GM18867 (cell line): ENCODE data around the gene TANGO2.

Experiments
- ATAC-seq: cut with Tn5 transposase; IDR thresholded peaks from one replicate; pipeline ENCODE4 v1.9.1; 2021; ENCODE audit warnings: mild to moderate bottlenecking, moderate library complexity; ENCODE audit not compliant: unreplicated experiment

Gene TANGO2

DNA sequence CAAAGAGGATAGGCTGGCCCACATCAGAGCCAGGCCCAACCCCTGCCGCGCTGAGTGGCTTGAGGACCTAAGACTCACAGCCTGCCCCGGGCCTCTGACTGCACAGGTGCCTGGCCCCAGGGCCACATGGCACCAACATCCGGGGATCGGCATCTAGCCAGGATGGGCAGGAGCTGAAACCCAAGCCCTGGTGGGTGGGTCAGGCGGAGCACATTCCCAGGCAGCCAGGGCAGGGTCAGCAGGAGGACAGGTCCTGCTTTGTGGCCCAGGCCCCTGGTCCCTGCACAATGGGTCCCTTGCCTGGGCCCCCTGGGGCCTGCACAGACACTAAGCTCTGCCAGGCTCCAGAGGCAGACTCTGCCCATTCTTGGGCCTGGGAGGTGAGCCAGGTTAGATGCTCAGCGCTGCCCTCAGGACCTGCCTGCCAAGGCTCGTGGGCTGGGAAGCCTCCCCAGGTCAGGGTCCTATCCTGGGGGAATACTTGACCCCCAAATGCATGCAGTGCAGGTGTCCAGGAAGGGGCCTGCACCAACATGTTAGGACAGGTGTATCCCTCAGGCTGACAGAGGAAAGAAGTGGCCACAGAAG lies 37.8 kb upstream of the TANGO2 start:
- no peak for ATAC-seq

DNA sequence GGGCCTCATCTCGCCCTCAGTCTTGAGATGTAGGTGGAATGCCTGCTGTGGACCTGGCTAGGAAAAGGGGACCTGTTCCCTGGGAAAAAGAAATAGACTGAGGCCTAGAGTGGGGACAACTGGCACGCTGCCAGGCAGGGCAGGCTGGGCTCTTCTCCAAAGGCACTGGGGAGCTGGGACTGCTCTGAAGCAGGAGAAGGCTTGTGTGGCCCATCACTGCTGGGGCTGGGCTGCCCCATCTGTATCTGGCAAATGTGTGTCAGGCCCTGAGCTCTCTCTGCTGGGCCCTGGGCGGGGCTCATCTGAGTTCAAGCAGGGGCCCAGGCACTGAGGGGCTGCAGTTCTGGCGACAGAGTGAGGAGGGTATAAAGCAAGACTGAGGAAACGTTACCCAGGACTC lies 37.2 kb upstream of the TANGO2 start:
- no peak for ATAC-seq

DNA sequence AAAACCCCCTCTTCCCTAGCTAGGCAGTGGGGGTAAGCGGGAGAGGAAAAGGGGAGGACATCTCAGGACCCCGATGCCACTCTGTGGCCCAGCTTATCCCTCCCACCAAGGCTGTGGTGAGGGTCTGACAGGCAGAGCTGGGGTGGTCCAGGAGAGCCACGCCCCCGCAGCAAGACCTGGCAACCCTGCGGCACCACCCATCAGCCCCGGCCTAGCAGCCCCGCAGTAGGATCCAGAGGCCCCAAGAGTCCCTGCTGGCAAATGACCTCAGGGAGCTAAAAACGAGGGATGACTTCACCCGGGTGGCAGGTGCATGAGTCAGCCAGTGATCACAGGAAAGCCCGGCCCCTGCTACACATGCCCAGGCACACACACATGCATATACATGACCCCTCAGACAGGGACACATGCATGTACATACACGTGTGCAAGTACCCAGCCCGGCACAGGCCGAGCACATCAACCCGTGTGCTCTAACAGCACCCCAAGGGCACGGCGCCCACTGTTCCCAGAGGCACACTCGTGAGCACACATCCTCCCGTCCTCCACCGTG lies 36.6 kb upstream of the TANGO2 start:
- ATAC-seq, result no peak

DNA sequence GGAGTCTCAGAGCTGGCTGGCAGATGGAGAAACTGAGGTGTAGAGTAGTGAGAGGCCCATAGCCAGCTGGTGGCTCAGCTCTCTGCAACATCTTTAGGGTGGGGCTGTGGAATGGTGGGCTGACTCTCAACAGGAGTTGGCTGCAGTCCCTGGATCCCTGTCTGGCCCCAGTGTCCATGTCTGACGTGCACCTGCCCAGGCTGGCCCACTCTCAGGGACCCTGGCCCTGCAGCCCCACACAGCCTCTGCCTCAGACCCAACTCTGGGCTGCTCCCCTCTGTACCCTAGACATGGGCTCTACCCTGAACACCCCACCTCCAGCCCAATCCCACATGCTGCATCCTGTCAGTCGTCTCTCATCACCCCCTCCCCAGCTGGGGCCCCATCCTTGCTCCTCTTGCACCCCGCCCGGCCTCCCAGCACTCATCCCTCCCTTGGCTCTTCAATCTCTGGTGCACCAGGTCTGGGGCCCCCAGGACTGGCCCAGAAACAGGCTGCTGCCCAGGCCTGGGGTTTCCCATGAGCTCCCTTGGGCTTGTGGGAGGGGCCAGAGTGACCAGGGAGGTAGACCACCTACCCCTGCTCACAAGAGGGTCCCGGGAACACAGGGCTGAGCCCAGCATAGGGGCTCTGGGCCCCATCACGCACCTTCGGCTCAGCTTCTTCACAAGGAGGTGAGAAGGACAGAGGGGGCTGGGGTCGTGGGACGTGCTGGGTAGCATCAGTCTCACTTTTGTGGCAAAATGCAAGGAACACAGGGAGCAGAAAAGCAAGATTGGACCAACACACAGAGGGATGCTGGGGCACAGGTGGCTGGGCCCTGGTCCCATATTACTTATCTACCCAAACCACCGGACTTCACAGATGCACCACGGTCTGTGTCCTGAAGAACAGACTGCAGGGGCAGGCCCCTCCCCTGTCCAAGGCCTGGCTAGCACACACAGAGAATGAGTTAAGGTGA lies 35.8 kb upstream of the TANGO2 start:
- no peak for ATAC-seq

DNA sequence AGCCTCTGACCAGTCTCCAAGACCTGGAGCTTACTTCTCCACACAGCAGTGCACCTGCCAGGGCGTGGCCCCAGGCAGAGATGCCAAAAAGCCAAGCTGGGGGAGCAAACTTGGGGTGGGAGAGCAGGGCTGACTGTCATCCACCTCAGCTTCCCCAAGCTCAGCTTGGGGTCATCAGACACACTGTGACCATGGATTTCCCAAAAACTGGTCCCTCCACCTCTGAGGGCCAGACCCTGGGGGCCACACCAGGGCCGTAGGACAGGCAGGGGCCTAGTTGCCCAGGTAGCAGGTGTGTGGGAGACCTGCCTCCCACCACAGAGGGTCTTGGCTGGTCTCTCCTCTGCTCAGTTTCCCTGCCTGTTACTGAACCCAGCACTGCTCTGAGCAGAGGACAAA lies 34.9 kb upstream of the TANGO2 start:
- no peak for ATAC-seq

DNA sequence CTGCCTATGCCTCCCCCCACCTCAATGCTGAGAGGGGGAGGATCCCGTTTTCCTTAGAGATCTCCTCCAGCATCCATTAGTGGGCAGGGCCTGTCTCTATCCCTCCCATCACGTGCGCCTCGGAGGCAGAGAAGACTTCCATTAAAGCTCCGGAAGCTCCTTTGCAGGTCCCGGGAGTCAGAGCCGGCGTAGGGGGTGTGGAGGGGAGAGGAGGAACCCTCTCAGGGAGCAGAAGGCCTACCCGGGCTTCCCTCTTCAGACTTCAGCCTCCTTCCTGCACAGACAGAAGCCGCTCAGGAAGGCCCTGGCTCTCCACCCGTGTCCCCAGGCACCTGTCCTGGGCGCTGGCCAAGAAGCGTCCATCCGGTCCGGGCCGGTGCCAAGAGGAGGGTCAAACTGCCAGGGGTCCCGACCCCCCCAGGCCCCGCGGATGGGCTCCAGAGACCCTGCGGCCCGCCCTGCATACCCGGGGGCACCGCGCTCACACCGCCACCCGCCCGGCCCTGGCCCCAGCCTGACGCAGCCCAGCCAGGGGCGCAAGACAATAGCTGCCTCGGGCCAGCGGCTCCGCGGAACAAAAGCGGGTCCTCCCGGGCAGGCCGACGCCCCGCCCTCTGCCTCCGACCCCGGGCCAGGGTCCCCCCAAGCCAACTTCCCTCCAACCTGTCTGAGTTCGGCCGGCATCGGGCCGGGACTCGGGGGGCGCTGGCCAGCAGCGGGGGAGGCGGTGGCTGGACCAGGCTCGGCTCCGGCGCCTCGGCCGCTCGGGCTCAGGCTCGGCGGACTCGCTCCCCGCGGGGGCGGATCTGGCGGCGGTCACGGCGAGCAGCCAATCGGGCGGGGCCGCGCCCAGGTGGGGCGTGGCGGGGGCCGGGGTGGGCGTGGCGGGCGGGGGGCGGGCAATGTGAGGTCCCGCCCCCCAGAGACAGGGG lies 34.2 kb upstream of the TANGO2 start:
- ATAC-seq, result peak; percentile 45

DNA sequence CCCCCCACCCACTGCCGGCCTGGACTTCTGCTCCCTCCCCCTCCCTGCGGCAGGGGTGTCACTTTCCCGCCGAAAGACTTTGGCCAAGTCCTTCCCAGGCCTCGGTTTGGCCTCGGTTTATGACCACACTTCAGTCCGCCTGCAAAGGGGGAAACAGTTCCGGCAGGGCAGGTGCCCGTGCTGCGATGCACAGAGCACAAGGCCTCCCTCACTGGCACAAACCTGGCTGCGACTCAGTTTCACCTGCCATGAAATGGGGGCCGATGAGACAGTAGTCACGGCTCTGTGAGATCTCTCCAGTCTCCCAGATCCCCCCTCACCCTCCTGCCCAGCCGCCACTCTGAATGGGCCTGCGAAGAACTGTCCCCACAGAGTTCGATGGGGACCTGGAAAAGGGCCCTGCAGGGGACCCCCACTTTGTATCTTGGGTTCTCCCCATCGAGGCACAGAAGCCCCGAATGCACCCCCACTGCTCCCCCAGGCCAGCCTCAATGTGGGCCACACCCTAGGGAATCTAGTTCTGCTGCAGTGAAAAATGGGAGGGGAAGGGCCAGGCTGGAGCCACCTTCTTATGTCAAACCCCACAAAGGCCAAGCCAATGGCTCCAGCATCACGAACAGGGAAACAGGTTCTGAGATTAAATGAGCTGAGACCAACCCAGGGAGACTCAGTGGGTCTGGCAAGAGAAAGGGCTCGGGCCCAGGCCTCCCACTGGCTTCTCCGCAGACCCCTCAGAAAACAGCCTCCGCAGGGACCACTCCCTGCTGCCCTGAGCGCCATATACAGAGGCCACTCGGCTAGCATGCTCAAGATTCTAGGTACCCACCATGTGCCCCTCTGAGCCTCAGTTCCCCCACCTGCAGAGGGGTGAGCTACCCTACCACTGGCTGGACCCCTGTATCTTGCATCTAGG lies 33.3 kb upstream of the TANGO2 start:
- ATAC-seq, result no peak

DNA sequence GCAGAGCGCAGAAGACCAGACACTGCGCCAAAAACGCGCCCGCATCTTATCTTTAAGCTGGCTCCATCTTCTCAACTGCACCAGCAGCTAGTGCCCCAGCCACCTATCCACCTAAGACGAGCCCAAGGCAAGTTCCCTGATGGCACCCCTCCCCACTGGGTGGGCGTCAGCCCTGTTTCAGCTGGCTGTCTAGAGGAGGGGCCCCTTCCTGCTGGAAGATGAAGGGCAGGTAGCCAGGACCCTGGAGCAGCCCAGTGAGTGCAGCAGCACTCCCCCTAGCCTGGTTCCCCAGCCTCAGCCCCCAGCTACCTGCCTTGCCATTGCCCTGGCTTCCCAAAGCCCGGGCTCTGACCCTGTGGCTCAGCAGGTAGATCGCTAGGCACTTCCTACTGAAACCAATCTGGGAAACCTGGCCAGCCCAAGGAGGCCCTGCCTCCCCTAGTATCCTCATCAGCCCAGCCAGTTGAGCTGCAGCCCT lies 32.5 kb upstream of the TANGO2 start:
- ATAC-seq, result no peak

DNA sequence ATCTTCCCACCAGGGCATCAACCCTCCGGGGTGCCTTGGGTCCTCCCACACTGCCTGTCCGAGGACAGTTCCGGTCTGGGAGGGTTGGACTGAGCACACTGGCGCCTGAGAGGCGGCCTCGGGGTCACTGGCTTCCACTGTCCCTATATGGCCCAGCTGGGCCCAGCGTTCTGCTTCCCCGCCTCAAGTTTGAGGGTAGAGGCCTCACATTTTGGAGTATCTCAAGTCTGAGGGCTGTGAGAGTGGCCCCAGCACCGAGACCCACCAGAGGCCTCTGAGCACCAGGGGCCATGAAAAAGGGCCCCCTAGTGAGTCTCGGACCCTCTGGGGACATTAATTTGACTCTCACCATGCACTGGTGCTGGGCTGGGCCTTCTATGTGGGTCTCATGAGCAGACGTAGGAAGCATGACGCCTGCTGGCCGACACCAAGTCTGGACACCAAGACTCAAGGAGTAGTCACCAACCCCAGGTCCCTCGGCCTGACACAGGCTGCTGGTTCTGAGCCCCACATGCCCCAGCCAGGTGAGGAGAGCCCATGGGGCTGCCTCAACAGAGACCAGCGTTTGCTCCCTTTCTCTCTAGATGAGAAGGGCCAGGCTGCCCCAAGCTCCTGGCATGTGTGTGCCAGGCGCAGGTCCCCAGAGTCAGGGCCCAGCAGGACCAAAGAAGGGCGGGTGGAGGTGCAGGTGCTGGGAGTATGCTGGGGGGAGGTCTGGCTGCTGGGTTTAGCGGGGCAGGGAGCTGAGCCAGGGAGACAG lies 31.8 kb upstream of the TANGO2 start:
- ATAC-seq, result no peak

DNA sequence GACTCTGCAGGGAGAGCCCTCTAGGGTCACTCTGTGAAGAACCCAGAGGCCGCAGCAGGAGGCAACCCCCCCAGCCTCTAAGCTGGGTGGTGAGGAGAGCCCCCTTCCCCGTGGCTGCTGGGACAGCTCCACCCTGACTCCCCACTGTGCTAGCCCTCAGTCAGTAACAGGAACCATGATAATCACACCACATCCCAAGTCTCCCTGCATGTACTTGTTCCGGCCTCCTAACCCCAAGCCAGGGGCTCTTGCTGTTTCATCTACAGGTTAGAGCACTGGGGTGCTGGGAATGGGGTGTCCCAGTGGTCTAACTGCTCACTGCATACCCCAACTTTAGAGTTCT lies 31.2 kb upstream of the TANGO2 start:
- no peak for ATAC-seq

DNA sequence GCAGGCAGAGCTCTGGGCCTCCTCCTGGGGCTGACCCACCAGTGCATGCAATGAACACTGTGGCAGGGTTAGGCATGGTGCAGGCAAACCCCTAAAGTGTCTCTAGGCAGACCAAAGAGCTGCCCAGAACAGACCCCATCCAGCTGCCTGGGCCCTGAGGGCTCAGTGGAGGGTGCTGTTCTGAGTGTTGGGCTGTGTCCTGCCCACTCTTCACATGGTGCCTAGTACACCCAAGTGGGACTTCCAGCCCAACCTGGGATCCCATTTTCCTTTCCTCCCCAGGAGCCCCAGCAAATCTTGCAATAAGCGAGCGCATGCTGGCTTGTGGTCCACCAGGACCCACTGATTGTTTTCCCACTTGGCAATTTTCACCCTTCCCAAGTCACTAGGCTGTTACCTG lies 30.7 kb upstream of the TANGO2 start:
- no peak for ATAC-seq

DNA sequence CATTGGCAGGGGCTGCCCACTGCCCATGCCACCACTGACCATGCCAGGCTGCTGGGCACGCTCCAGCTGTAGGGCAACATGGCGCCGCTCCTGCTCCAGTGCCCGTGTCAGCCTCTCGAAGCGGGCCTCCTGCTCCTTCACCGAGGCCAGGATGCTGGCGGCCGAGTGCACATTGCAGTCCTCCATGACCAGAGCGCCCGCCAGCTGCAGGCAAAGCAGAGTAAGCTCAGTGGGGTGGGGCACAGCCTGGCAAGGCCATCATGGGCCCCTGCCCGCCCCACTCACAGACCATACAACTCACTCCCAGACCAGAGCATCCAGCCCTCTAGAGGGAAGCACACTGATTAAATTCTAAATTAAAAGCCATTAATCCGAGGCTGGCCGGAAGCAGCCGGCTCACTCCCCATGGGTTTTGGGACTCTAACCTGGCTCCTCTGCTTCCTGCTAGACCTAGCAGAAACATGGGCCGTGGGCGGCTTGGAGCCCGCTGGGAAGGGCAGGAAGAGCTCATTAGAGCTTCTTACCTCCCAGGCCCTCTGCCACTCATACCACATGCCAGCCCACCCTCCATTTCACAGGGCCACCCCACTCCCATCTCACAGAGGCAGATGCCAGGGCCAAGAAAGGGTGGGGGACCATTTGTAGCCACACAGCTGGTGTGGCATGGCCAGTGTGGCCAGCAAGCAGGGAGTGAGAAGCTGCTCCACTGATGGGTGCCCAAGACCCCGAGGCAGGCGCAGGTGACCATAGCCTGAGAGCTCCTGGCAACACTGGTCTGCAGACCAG lies 30.1 kb upstream of the TANGO2 start:
- ATAC-seq, result no peak

DNA sequence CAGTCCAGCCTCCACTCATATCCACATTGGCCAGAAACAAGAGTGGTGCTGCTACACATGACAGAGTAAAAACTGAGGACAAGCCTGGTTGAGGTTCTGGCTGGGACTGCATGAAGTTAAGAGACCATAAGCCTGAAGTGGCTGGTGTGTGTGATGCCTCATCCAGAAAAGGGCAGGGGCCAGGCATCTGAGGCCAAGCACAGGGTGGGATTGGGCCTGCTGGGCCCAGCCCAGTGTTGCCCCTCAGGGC lies 29.6 kb upstream of the TANGO2 start:
- ATAC-seq, result no peak

DNA sequence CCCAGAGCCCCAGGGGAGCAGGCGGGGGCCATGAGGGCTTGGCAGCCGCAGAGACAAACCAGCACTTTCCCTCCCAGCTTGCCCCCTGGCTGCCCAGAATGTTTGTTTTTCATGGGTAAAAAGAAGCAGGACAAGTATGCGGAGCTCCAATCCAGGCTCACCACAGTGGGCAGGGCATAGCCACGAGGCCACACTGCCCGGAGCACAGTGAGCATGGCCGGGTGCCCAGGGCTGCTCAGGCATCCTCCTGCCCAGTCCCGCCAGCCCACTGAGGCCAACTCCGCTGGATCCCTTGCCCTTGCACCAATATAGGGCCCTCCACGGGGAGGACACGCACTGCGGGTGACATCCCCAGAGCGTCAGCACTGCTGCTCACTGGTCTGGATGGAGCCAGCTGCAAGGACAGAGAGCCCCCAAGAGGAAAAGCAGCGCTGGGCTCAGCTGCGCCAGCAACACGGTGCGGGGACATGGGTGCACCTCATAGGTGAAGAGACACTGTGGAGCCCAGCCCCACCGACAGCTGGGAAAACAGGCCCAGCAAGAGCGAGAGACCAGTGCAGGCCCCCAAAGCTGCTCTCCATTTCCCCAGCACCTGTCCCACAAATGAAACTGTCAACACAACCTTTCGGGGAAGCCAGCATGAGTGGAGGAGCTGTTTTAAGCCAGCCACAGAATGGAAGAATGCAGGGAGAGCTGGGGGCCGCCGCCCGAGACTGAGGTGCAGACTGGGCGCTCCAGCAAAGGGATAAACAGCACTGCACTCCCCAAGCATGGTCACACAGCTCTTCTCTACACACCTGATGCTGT lies 29.1 kb upstream of the TANGO2 start:
- no peak for ATAC-seq

DNA sequence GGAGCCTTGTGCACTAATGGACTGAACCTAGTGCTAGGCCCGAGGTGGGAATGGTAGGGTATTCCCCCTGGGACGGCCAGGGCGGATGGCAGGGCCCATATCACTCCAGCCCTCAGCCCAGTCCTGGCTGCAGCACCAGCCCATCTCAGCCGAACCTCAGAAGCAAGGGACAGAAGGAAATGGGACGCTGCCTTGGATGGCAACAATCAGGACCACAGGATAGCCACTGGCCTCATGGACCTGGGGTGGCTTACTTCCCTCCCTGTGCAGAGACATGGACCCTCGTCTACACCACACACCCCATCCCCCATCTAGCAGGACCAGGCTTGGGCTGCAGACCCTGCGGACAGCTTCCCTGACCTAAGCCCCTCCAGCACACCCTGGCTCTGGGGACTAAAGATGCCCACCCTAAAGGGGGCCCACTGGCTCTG lies 28.4 kb upstream of the TANGO2 start:
- ATAC-seq, result no peak

DNA sequence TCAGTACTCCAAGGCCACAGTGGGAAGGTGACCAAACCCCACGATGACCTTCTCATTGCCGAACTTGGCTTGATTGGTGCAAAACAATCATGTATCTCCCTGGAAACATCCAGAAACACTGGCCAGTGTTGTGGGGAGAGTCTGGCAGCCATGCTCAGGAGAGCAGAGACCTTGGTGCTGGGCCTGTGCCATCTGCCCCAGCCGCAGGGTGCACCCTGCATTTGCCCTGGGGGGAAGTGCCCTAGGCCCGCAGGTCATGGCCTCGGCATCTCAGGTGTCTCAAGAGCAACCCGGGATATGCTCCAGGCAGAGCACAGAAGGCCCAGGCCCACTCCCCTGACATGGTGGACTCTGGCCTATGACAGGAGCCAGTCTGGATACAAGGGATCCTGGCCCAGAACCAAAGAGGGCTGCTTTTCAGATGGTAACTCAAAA lies 28.0 kb upstream of the TANGO2 start:
- no peak for ATAC-seq

DNA sequence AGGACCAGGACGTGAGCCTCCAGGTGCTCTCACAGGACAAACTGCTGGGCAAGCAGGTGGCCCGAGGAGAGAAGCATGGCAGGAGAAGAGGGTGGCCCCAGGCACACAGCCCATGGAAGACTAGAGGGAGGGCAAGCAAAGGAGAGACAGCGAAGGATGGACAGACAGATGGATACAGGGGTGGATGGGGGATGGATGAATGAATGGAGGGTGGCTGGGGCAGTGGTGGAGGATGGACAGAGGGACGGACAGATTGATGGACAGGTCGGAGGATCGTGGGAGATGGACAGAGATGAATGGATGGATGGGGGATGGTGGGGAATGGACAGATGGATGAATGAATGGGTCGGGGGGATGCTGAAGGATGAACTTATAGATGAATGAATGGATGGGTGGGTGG lies 27.0 kb upstream of the TANGO2 start:
- ATAC-seq, result no peak
